A673 (cell line): Measurements from ENCODE around the gene CUEDC2. TPM values are rescaled to one million over a fixed set of nuclear protein-coding genes. Genes with fewer than 3 reads are reported as not detected.

Source experiments
- BruUV-seq: library from RNA; stranded (reverse); fragments of 400-500 nt; replicated peaks from 2 replicates; lab custom pipeline; 2021; lab: Mats Ljungman, UMichigan
- CTCF ChIA-PET: fragments of 300-600 bp; sonication (Branson Sonifier 250); formaldehyde crosslinking; loops from one replicate; lab custom pipeline; 2022; ENCODE audit warnings: antibody characterized with exemption; lab: Charles Lee
- POLR2A ChIA-PET: fragments of 300-600 bp; sonication (Branson Sonifier 250); formaldehyde crosslinking; loops from one replicate; lab custom pipeline; 2022; ENCODE audit warnings: antibody characterized with exemption; ENCODE audit not compliant: low non-redundant PET; lab: Charles Lee
- DNase-seq: peaks from one replicate; pipeline ENCODE4 v3.0.0-alpha.2; 2015; ENCODE audit warnings: low spot score
- H3K27ac ChIP-seq: fragments of 200-600 bp; sonication (generic); 2 replicates; pipeline ENCODE4 v1.5.1; 2016; ENCODE audit warnings: mixed run types, low read depth, mild to moderate bottlenecking, mixed read lengths, antibody characterized with exemption, low read length; ENCODE audit not compliant: poor library complexity, severe bottlenecking
- H3K27me3 ChIP-seq: fragments of 200-600 bp; sonication (generic); replicated peaks from 2 replicates; pipeline ENCODE4 v1.6.1; 2017; ENCODE audit warnings: mixed run types, low read depth, mild to moderate bottlenecking, mixed read lengths, antibody characterized with exemption, low read length; ENCODE audit not compliant: insufficient read depth, poor library complexity
- H3K36me3 ChIP-seq: fragments of 200-600 bp; sonication (generic); 2 replicates; pipeline ENCODE4 v1.6.1; 2016; ENCODE audit warnings: mixed run types, mild to moderate bottlenecking, mixed read lengths, antibody characterized with exemption, low read length; ENCODE audit not compliant: insufficient read depth, poor library complexity, severe bottlenecking
- H3K4me1 ChIP-seq: fragments of 200-600 bp; sonication (generic); 2 replicates; pipeline ENCODE4 v1.6.1; 2017; ENCODE audit warnings: mixed run types, mild to moderate bottlenecking, mixed read lengths, antibody characterized with exemption, low read length; ENCODE audit not compliant: insufficient read depth, poor library complexity, severe bottlenecking
- H3K4me3 ChIP-seq: fragments of 200-600 bp; sonication (generic); 2 replicates; pipeline ENCODE4 v1.5.1; 2016; ENCODE audit warnings: low read depth, mixed run types, mild to moderate bottlenecking, mixed read lengths, low read length; ENCODE audit not compliant: poor library complexity, severe bottlenecking
- H3K9me3 ChIP-seq: fragments of 200-600 bp; sonication (generic); 2 replicates; pipeline ENCODE4 v1.6.1; 2016; ENCODE audit warnings: mixed run types, low read depth, mild to moderate bottlenecking, mixed read lengths, antibody characterized with exemption, low read length; ENCODE audit not compliant: poor library complexity, severe bottlenecking
- CTCF ChIP-seq: fragments of 300-800, 200-600 bp; sonication (generic); conservative IDR thresholded peaks from 2 replicates; pipeline ENCODE4 v1.5.1; 2017; ENCODE audit warnings: low read depth, mild to moderate bottlenecking, antibody characterized with exemption, low read length, moderate library complexity, mixed read lengths
- EZH2 ChIP-seq: fragments of 200-600 bp; sonication (generic); IDR thresholded peaks from 2 replicates; pipeline ENCODE4 v1.6.1; 2017; ENCODE audit warnings: borderline replicate concordance, low read depth, mild to moderate bottlenecking, mixed read lengths, antibody characterized with exemption, low read length; ENCODE audit not compliant: poor library complexity, severe bottlenecking
- intact Hi-C: fragments of 100-400 bp; cut with micrococcal nuclease; formaldehyde crosslinking; loops from one replicate; pipeline ENCODE4 v1.10.0; 2022; ENCODE audit not compliant: unreplicated experiment
- total RNA-seq: library from RNA; stranded (reverse); gene quantifications from 2 replicates; pipeline ENCODE4 v1.2.3, GENCODE V29; 2021

CUEDC2 gene
- total RNA-seq, 1 experiment from 2014 or later = 63.7 TPM

DNA sequence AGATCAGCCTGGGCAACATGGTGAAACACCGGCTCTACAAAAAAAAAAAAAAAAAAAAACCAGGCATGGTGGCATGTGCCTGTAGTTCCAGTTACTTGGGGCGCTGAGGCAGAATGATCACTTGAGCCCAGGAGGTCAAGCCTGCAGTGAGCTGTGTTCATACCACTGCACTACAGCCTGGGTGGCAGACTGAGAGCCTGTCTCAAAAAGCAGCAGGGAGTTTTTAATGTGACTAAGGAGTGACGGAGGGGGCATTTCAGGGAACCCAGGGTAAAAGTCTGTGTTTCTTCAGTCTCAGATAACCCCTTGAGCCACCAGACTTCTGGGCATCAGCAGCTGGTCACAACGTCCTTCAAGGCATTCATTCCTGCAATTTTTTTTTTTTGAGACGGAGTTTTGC is 21.1 kb upstream of the CUEDC2 start:
- DNase-seq = no peak
- H3K36me3 ChIP-seq = peaks cover 15% of the 10 kb centered on the region
- TF ChIP-seq CTCF = no peak
- TF ChIP-seq EZH2 = no peak
- no TSS peak for BruUV-seq
- CTCF ChIA-PET = no interaction called here
- no peaks in the 10 kb centered on the region for H3K27me3 ChIP-seq
- POLR2A ChIA-PET = interaction anchor here (0.6 kb wide), 1 partner anchor 8 kb away, joined by 7 read pairs; no protein-coding TSS in a partner anchor
- H3K4me1 ChIP-seq = peaks cover 6% of the 10 kb centered on the region
- H3K4me3 ChIP-seq = no peak overlapping the region
- no peaks in the 10 kb centered on the region for H3K9me3 ChIP-seq
- intact Hi-C loops = no loop called here
- H3K27ac ChIP-seq = no peak overlapping the region

- Histone ChIP-seq H3K27me3 (no peaks in the 10 kb centered on the region), H3K4me3 (no peak overlapping the region), H3K4me1 (peaks cover 6% of the 10 kb centered on the region), H3K36me3 (peaks cover 15% of the 10 kb centered on the region), H3K9me3 (no peaks in the 10 kb centered on the region), H3K27ac (no peak overlapping the region)
- CTCF ChIA-PET = no interaction called here
- BruUV-seq = no TSS peak
- DNase-seq = peak; percentile 53
- POLR2A ChIA-PET = no interaction called here
- intact Hi-C loops = no loop called here
- no peak for TF ChIP-seq EZH2
- no peak for TF ChIP-seq CTCF
Observed at GRCh38 chr10:102452672-102453340, 20.4 kb upstream of the CUEDC2 start.

DNA sequence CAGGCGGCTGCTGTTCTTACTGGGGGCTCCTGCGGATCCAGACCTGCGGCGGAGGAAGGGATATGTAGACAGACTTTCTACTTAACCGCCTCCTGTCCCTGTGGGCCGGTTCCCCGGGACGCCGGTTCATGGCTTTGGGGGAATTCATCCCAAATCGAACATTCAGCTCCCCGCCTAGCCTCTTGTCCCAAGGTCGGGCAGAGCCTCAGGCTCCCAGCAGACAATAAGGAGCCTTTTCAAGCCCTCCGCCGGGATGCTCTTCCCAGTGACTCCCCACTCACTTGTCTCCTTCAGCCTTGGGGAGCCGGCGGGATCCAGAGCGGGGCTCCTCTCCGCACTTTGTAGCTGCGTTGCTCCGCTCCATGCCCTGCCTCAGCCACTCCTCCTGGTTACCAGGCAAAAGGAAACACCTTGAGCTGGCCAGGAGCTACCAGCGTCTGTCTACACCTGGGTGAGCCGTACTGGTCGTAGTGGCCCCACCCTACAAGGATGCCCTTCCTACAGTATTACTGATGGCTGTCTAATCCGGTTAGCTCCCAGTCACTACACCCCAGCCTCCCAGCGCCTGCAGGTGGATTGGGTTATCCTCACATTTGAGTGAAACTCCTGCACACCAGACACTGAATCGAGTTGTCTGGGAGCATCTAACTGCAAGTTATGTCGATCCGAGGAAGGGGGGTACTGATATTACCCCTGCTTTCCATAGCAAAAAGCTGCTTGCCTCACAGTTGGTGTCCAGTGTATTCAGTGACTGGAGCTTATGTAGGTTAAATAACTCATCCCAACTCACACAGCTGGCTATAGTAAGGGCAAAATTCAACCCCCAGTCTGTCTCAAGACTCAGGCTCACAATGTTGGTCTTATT is 19.0 kb upstream of the CUEDC2 start, which contains the start of gene C10orf95:
Gene C10orf95 (minus strand): TSS at position 439 of the 865 bp plus-strand sequence. CDS start 450 bp downstream, outside the sequence.
- intact Hi-C loops = no loop called here
- Histone ChIP-seq H3K4me3 (peak within 1 kb of the TSS; percentile 89), H3K27ac (peak within 1 kb of the TSS; percentile 82), H3K4me1 (peaks cover 6% of the 10 kb centered on the region), H3K27me3 (no peaks in the 10 kb centered on the region), H3K9me3 (no peaks in the 10 kb centered on the region), H3K36me3 (peaks cover 15% of the 10 kb centered on the region)
- ChIA-PET POLR2A (no interaction called here), CTCF (no interaction called here)
- peak; percentile 39 for DNase-seq
- no peak for TF ChIP-seq CTCF
- no TSS peak for BruUV-seq
